Adrenal gland (tissue), 12 donors: ENCODE data around the gene SUCLG1. TPM values are rescaled to one million over a fixed set of nuclear protein-coding genes. Genes with fewer than 3 reads are reported as not detected.

ENCODE experiments used
- DNase-seq, 7 donors: peaks; one replicate each; pipeline ENCODE4 v3.0.0-alpha.2; 2019 to 2020
- H3K27ac ChIP-seq, 5 donors: fragments of 200-600 bp; sonication (generic) in 4 of 5; 1 replicate in 3 of 5; 2 replicates in 2 of 5; pipeline versions ENCODE4 v1.5.1 to v1.8.0; 2016 to 2020; ENCODE audit warnings: mild to moderate bottlenecking in 1 of 5
- H3K27me3 ChIP-seq: fragments of 200-600 bp; 2 replicates; pipeline ENCODE4 v1.8.0; 2021
- H3K36me3 ChIP-seq, 2 donors: fragments of 200-600 bp; replicated peaks in 1 of 2; 1 replicate in 1 of 2; 2 replicates in 1 of 2; pipeline versions ENCODE4 v1.5.1 to v1.8.0; 2018 to 2022
- H3K4me1 ChIP-seq, 2 donors: fragments of 200-600 bp; replicated peaks in 1 of 2; 1 replicate in 1 of 2; 2 replicates in 1 of 2; pipeline versions ENCODE4 v1.5.1 to v1.8.0; 2018 to 2021
- H3K4me3 ChIP-seq, 4 donors: fragments of 200-600 bp; sonication (generic) in 3 of 4; one replicate each; pipeline ENCODE4 v1.5.1; 2016 to 2018
- H3K9me3 ChIP-seq, 3 donors: fragments of 200-600 bp; sonication (generic) in 1 of 3; replicated peaks in 1 of 3; 1 replicate in 2 of 3; 2 replicates in 1 of 3; pipeline versions ENCODE4 v1.5.1 to v1.8.0; 2016 to 2021
- POLR2A ChIP-seq, 2 donors: fragments of 450-650 bp; IDR thresholded peaks; one replicate each; pipeline ENCODE4 v1.6.1; 2017; ENCODE audit warnings: antibody characterized with exemption in 2 of 2, mild to moderate bottlenecking in 2 of 2, moderate library complexity in 1 of 2
- WGBS, 4 donors: extraction: QIAGEN DNeasy Blood & Tissue Kit in 2 of 4; methylation state at CpG; one replicate each; pipeline versions ENCODE4 v1.1.5 to v1.1.7; 2013 to 2017; 5-methylcytosine and 5-hydroxymethylcytosine counted together
- intact Hi-C, 2 donors: fragments of 100-400 bp; cut with DNase I; formaldehyde crosslinking; loops; one replicate each; pipeline versions ENCODE4 v1.14.1 to v1.15.0; 2022 to 2023
- polyA plus RNA-seq, 3 donors: library from polyadenylated mRNA; stranded (reverse); fragments of 200-250 nt in 2 of 3; fragments of 350-450 nt in 1 of 3; fragmentation: Illumina TruSeq in 1 of 3; extraction: RNeasy Lipid Tissue Mini Kit (QIAGEN cat#74804) in 1 of 3; gene quantifications; one replicate each; pipeline ENCODE4 v1.2.3, GENCODE V29; 2013 to 2014
- total RNA-seq, 9 donors: library from RNA; depleted of rRNA in 4 of 9; stranded (reverse); fragments of >200 nt in 4 of 9; fragments of 120-200 nt in 1 of 9; fragmentation: NEBNext Ultra II Directional in 1 of 9; extraction: Animal tissue kit (Norgen Biotek cat#: 25700) in 1 of 9; gene quantifications; one replicate each; pipeline versions ENCODE4 v1.1.0 to v1.2.4, GENCODE V29; 2013 to 2023
- TF ChIP-seq, protein P1 (sequence below), 6 experiments: fragments of 450-650 bp in 4 of 6; fragments of 200-600 bp in 2 of 6; sonication (generic) in 1 of 6; IDR thresholded peaks; 1 replicate in 5 of 6; 2 replicates in 1 of 6; pipeline versions ENCODE4 v1.5.1 to v1.8.0; 2016 to 2021; ENCODE audit warnings: antibody characterized with exemption in 6 of 6, mild to moderate bottlenecking in 2 of 6, moderate library complexity in 1 of 6
- donor health status: healthy with polysubstance abuse.
- donor health status: Bipolar disorder and iron deficiency.
- donor health status: DM: yes; HTN: yes; CAD: no.
- donor health status: DM: no; HTN: no; CAD: no.
- donor health status: DM: no; HTN: no; CAD: no.
- donor health status: DM: yes; HTN: yes; CAD: no.

The SUCLG1 gene
- total and polyA plus RNA-seq, 12 donors = 42.5 to 270 (median 86.1) TPM

DNA sequence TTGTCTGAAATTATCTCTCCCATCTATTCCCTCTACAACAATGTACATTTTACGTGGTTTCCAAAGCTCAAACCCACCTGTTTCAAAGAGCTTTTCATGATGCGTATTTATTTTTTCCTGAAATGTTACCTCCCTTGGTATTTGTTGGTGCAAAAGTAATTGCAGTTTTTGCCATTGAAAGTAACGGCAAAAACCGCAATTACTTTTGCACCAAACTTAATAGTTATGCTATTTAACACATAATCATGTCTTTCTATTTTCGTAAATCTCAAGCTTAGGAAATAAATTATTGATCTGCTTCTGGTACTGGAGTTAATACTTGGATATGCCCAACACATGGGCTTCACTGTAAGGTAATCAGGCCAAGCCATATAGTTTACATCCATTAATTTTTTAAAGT is 85.2 kb downstream of the SUCLG1 start:
- TF ChIP-seq, protein P1, sequence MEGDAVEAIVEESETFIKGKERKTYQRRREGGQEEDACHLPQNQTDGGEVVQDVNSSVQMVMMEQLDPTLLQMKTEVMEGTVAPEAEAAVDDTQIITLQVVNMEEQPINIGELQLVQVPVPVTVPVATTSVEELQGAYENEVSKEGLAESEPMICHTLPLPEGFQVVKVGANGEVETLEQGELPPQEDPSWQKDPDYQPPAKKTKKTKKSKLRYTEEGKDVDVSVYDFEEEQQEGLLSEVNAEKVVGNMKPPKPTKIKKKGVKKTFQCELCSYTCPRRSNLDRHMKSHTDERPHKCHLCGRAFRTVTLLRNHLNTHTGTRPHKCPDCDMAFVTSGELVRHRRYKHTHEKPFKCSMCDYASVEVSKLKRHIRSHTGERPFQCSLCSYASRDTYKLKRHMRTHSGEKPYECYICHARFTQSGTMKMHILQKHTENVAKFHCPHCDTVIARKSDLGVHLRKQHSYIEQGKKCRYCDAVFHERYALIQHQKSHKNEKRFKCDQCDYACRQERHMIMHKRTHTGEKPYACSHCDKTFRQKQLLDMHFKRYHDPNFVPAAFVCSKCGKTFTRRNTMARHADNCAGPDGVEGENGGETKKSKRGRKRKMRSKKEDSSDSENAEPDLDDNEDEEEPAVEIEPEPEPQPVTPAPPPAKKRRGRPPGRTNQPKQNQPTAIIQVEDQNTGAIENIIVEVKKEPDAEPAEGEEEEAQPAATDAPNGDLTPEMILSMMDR (IDR thresholded peaks at IDR 0.05) = no peak
- no peak for TF ChIP-seq POLR2A (IDR thresholded peaks at IDR 0.05)
- Histone ChIP-seq H3K36me3 (no peaks in the 10 kb centered on the region), H3K4me1 (no peaks in the 10 kb centered on the region), H3K27ac (no peak overlapping the region), H3K9me3 (no peaks in the 10 kb centered on the region), H3K4me3 (no peak overlapping the region), H3K27me3 (no peaks in the 10 kb centered on the region)
- intact Hi-C loops = no loop called here
- 73 to 78% (median 75%) methylated on average over 5 of the region's 5 CpGs for WGBS, 4 donors
- DNase-seq = no peak

Other genes starting within 250 kb of the SUCLG1 start
- gene DNAH6, start 57.2 kb upstream of the SUCLG1 start, total RNA-seq = under 1 TPM; 0.06 to 0.74 (median 0.28) TPM
- under 1 TPM; 0.27 to 0.53 (median 0.32) TPM for gene DNAH6, start 57.2 kb upstream of the SUCLG1 start, polyA plus RNA-seq